Measurements from ENCODE around the gene STK32C.

DNA sequence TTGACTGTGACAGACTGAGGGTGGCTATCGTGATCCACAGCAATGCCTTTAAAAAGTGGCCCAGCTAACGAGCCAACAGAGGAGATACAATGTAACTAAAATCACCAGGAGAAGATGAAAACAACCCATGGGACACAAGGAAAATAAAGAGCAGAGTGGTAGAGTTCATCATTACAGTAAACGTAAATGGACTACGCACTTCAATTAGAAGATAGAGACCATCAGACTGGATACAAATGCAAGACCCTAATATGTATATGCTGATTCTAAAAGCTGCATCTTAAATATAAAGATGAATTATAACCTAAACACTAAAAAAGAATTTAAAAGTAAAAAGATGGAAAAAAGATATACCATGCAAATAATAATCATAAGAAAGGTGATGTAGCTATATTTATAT, 6.6 kb upstream of the STK32C start:
- TF ChIP-seq EZH2phosphoT487 (IDR thresholded peaks at IDR 0.05; ENCODE audit: insufficient read depth, low read depth) (no peak), EZH2 (IDR thresholded peaks at IDR 0.05; ENCODE audit: insufficient read depth, poor library complexity, severe bottlenecking) (no peak)

All from GM23248 (cell line).